A549 (cell line): ENCODE results near the gene GTF3C1. TPM values are rescaled to one million over a fixed set of nuclear protein-coding genes. Genes with fewer than 3 reads are reported as not detected.

Experiments
- ATAC-seq, 2 experiments: fragments of 200-7000 bp in 1 of 2; fragments of >200 bp in 1 of 2; cut with Nextera tagmentation in 1 of 2; cut with Tn5 transposase in 1 of 2; 3 replicates each; pipeline versions ENCODE4 v1.8.0 to v1.9.1; 2018 to 2020; ENCODE audit warnings: mild to moderate bottlenecking in 1 of 2, moderate library complexity in 1 of 2
- CTCF ChIA-PET: fragments of 300-600 bp; sonication (Branson Sonifier 250); formaldehyde crosslinking; extraction: SDS; loops from one replicate; lab custom pipeline; 2021; ENCODE audit warnings: antibody characterized with exemption, inconsistent platforms; lab: Yijun Ruan, JAX
- POLR2A ChIA-PET: fragments of 350-600 bp; formaldehyde crosslinking; extraction: SDS; loops from one replicate; lab custom pipeline; 2021; ENCODE audit warnings: antibody characterized with exemption, inconsistent platforms; lab: Yijun Ruan, JAX
- DNase-seq, 2 experiments: peaks; one replicate each; pipeline versions ENCODE4 v3.0.0 to v3.0.0-alpha.2; 2011 to 2016; ENCODE audit warnings: low read depth in 1 of 2, low spot score in 1 of 2
- FAIRE-seq: peaks from 2 replicates; lab custom pipeline; 2011; peaks lifted over from hg19 to GRCh38; lab: Jason Lieb, UNC
- H3K27ac ChIP-seq, 2 experiments: fragments of >200 bp; sonication (Bioruptor Twin); formaldehyde crosslinking; 3 replicates each; pipeline ENCODE4 v1.5.1; 2016 to 2017
- H3K4me1 ChIP-seq: fragments of >200 bp; sonication (Bioruptor Twin); formaldehyde crosslinking; 3 replicates; pipeline ENCODE4 v1.6.1; 2016
- H3K4me2 ChIP-seq: fragments of >200 bp; sonication (Bioruptor Twin); formaldehyde crosslinking; 3 replicates; pipeline ENCODE4 v1.6.1; 2016
- H3K4me3 ChIP-seq: fragments of >200 bp; sonication (Bioruptor Twin); formaldehyde crosslinking; 3 replicates; pipeline ENCODE4 v1.5.1; 2016
- H3K9me3 ChIP-seq: fragments of >200 bp; sonication (Bioruptor Twin); formaldehyde crosslinking; 3 replicates; pipeline ENCODE4 v1.6.1; 2016
- CBX2 ChIP-seq: fragments of 200-600 bp; sonication (generic); IDR thresholded peaks from 2 replicates; pipeline ENCODE4 v1.6.1; 2016; ENCODE audit warnings: low read depth, mild to moderate bottlenecking, borderline replicate concordance
- CEBPB ChIP-seq, 2 experiments: fragments of >200 bp in 1 of 2; sonication (Bioruptor Twin) in 1 of 2; formaldehyde crosslinking in 1 of 2; IDR thresholded peaks; 2 replicates each; pipeline ENCODE4 v1.6.1; 2012 to 2016
- ELK1 ChIP-seq: fragments of 150-350 bp; IDR thresholded peaks from 2 replicates; pipeline ENCODE4 v1.6.1; 2014; ENCODE audit warnings: low read depth, mild to moderate bottlenecking, low read length
- EP300 ChIP-seq, 2 experiments: fragments of >200 bp; sonication (Bioruptor Twin); formaldehyde crosslinking; IDR thresholded peaks; 2 replicates in 1 of 2; 3 replicates in 1 of 2; pipeline ENCODE4 v1.6.1; 2016 to 2017
- FOSB ChIP-seq: fragments of 250-450 bp; sonication (Bioruptor Pico); IDR thresholded peaks from 2 replicates; pipeline ENCODE4 v1.5.0; 2020; ENCODE audit warnings: mild to moderate bottlenecking, moderate library complexity
- GATA3 ChIP-seq: IDR thresholded peaks from 2 replicates; pipeline ENCODE4 v1.6.1; 2012; ENCODE audit warnings: borderline replicate concordance
- HDAC2 ChIP-seq: fragments of 200-600 bp; sonication (generic); IDR thresholded peaks from 2 replicates; pipeline ENCODE4 v1.6.1; 2016
- HMGXB4 ChIP-seq: fragments of 250-450 bp; sonication (Bioruptor Pico); IDR thresholded peaks from 2 replicates; pipeline ENCODE4 v1.5.0; 2021; ENCODE audit warnings: mild to moderate bottlenecking, moderate library complexity, borderline replicate concordance
- HOXB13 ChIP-seq: fragments of 250-450 bp; sonication (Bioruptor Pico); IDR thresholded peaks from 2 replicates; pipeline ENCODE4 v1.5.0; 2020; ENCODE audit warnings: low read depth, mild to moderate bottlenecking, moderate library complexity
- JUNB ChIP-seq: fragments of >200 bp; sonication (Bioruptor Twin); formaldehyde crosslinking; IDR thresholded peaks from 2 replicates; pipeline ENCODE4 v1.6.1; 2016
- KDM5A ChIP-seq: fragments of 200-600 bp; sonication (generic); IDR thresholded peaks from 2 replicates; pipeline ENCODE4 v1.6.1; 2016; ENCODE audit warnings: antibody characterized with exemption, mild to moderate bottlenecking
- MAX ChIP-seq: IDR thresholded peaks from 2 replicates; pipeline ENCODE4 v1.6.1; 2012
- NFE2L2 ChIP-seq: fragments of 150-350 bp; conservative IDR thresholded peaks from 2 replicates; pipeline ENCODE4 v1.6.1; 2014; ENCODE audit warnings: low read length
- NR3C1 ChIP-seq: fragments of >200 bp; sonication (Bioruptor Twin); formaldehyde crosslinking; IDR thresholded peaks from 3 replicates; pipeline ENCODE4 v1.6.1; 2017
- PBX3 ChIP-seq: IDR thresholded peaks from 2 replicates; pipeline ENCODE4 v1.6.1; 2012
- RCOR1 ChIP-seq: fragments of 150-350 bp; IDR thresholded peaks from 2 replicates; pipeline ENCODE4 v1.6.1; 2014; ENCODE audit warnings: antibody characterized with exemption, low read length, low read depth
- REST ChIP-seq: fragments of 200-600 bp; sonication (generic); IDR thresholded peaks from 2 replicates; pipeline ENCODE4 v1.6.1; 2016; ENCODE audit warnings: antibody characterized with exemption, mild to moderate bottlenecking, moderate library complexity
- RFX5 ChIP-seq: fragments of 450-650 bp; IDR thresholded peaks from 2 replicates; pipeline ENCODE4 v1.7.1; 2014; ENCODE audit warnings: antibody characterized with exemption, mild to moderate bottlenecking, moderate library complexity
- SMC3 ChIP-seq: fragments of >200 bp; sonication (Bioruptor Twin); formaldehyde crosslinking; IDR thresholded peaks from 3 replicates; pipeline ENCODE4 v1.6.1; 2018; ENCODE audit warnings: inconsistent platforms
- SREBF2 ChIP-seq: fragments of 450-650 bp; IDR thresholded peaks from 2 replicates; pipeline ENCODE4 v1.6.1; 2014; ENCODE audit warnings: mild to moderate bottlenecking, moderate library complexity
- TFCP2L1 ChIP-seq: fragments of 250-450 bp; sonication (Bioruptor Pico); IDR thresholded peaks from 2 replicates; pipeline ENCODE4 v1.5.0; 2021; ENCODE audit warnings: mild to moderate bottlenecking
- USF2 ChIP-seq: fragments of 450-650 bp; IDR thresholded peaks from 2 replicates; pipeline ENCODE4 v1.6.1; 2014; ENCODE audit warnings: antibody characterized with exemption
- ZC3H11A ChIP-seq: fragments of 450-650 bp; IDR thresholded peaks from 2 replicates; pipeline ENCODE4 v1.6.1; 2014; ENCODE audit warnings: antibody characterized with exemption, mild to moderate bottlenecking
- ZSCAN20 ChIP-seq: fragments of 250-450 bp; sonication (Bioruptor Pico); IDR thresholded peaks from 2 replicates; pipeline ENCODE4 v1.8.0; 2022; ENCODE audit warnings: mild to moderate bottlenecking, moderate library complexity
- WGBS: methylation state at CpG from one replicate; pipeline ENCODE4 v1.1.6; 2017; ENCODE audit errors: missing lambda C conversion rate; 5-methylcytosine and 5-hydroxymethylcytosine counted together
- polyA plus RNA-seq, 4 experiments: library from polyadenylated mRNA; depleted of rRNA in 3 of 4; stranded (reverse); fragments of >200 nt; fragmentation: RNase III in 1 of 4; extraction: RNeasy Plus Mini Kit Qiagen cat#74134 plus additional on column Dnase treatment in 1 of 4; gene quantifications; 2 replicates in 3 of 4; 3 replicates in 1 of 4; pipeline ENCODE4 v1.2.3, GENCODE V29; 2011 to 2017

Gene GTF3C1
- polyA plus RNA-seq, 2 of the 4 experiments (the other 2 are of a cell fraction), result 41.6 to 54.2 TPM

- Histone ChIP-seq H3K27ac (no peak overlapping the region), H3K4me2 (no peak overlapping the region), H3K9me3 (no peaks in the 10 kb centered on the region), H3K4me1 (no peaks in the 10 kb centered on the region), H3K4me3 (no peak overlapping the region)
- TF ChIP-seq SMC3 (no peak), ZC3H11A (no peak), RFX5 (no peak), GATA3 (no peak), NFE2L2 (no peak), HMGXB4 (no peak), SREBF2 (no peak), CBX2 (no peak), REST (no peak), TFCP2L1 (CRISPR knock-in tag) (no peak), RCOR1 (no peak), NR3C1 (no peak), HOXB13 (CRISPR knock-in tag) (no peak), FOSB (CRISPR knock-in tag) (no peak), ELK1 (no peak), USF2 (no peak), JUNB (no peak), HDAC2 (no peak)
- DNase-seq, result no peak
- ChIA-PET POLR2A (no interaction called here), CTCF (interaction anchor here (1.2 to 4.2 kb wide), 2 partner anchors 12 to 293 kb away, joined by 4 to 22 read pairs; no protein-coding TSS in a partner anchor)
- WGBS, result 95% methylated on average over 4 of the region's 4 CpGs
- no peak for ATAC-seq
- FAIRE-seq, result no peak
Measured at GRCh38 chr16:27528294-27528693, 21.4 kb downstream of the GTF3C1 start.

GRCh38 chr16:27526180-27526579, 23.5 kb downstream of the GTF3C1 start:
- Histone ChIP-seq H3K4me1 (no peaks in the 10 kb centered on the region), H3K4me3 (no peak overlapping the region), H3K4me2 (no peak overlapping the region), H3K27ac (no peak overlapping the region), H3K9me3 (no peaks in the 10 kb centered on the region)
- no peak for ATAC-seq
- peak in 1 of 2 experiments; percentile 13 for DNase-seq
- FAIRE-seq, result no peak
- POLR2A ChIA-PET, result no interaction called here
- 95% methylated on average over 6 of the region's 6 CpGs for WGBS
- TF ChIP-seq MAX, result no peak
- TF ChIP-seq CEBPB (IDR thresholded peaks at IDR 0.05), result no peak
- TF ChIP-seq ZSCAN20 (CRISPR knock-in tag), result no peak
- TF ChIP-seq KDM5A, result no peak
- no peak for TF ChIP-seq HOXB13 (CRISPR knock-in tag)
- no peak for TF ChIP-seq PBX3
- TF ChIP-seq RCOR1, result no peak
- TF ChIP-seq EP300 (IDR thresholded peaks at IDR 0.05), result no peak
- CTCF ChIA-PET, result interaction anchor here (4.2 kb wide), 1 partner anchor 10 kb away, joined by 22 read pairs; no protein-coding TSS in a partner anchor
